HFF-Myc (cell line): Measurements from ENCODE around the gene BNC2.

ENCODE experiments used
- DNase-seq: peaks from one replicate; pipeline ENCODE4 v3.0.0-alpha.2; 2011; ENCODE audit warnings: low read depth; ENCODE audit errors: extremely low read depth
- H3K4me3 ChIP-seq: replicated peaks from 2 replicates; pipeline ENCODE4 v1.5.1; 2011; ENCODE audit warnings: low read depth, mild to moderate bottlenecking, control low read depth, low read length
- TF ChIP-seq, protein P1 (sequence below): IDR thresholded peaks from 2 replicates; pipeline ENCODE4 v1.5.1; 2012; ENCODE audit warnings: mild to moderate bottlenecking, low read depth, low read length, control low read depth; ENCODE audit errors: missing control alignments

The BNC2 gene

DNA sequence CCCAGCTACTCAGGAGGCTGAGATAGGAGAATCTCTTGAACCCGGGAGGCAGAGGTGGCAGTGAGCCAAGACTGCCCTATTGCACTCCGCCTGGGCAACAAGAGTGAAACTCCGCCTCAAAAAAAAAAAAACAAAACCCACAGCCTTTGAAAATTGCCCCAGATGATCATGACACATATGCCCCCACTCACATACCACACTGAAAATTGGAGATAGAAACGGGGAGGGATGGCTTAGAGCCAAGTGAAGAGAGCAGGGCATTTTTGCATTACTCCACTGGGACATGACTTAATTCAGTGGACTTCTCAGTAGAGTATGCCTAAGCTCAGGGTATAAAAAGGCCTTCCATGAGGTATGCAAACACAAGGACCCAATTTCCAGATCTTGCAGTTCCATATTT, 309.3 kb downstream of the BNC2 start:
- DNase-seq = no peak
- TF ChIP-seq, protein P1, sequence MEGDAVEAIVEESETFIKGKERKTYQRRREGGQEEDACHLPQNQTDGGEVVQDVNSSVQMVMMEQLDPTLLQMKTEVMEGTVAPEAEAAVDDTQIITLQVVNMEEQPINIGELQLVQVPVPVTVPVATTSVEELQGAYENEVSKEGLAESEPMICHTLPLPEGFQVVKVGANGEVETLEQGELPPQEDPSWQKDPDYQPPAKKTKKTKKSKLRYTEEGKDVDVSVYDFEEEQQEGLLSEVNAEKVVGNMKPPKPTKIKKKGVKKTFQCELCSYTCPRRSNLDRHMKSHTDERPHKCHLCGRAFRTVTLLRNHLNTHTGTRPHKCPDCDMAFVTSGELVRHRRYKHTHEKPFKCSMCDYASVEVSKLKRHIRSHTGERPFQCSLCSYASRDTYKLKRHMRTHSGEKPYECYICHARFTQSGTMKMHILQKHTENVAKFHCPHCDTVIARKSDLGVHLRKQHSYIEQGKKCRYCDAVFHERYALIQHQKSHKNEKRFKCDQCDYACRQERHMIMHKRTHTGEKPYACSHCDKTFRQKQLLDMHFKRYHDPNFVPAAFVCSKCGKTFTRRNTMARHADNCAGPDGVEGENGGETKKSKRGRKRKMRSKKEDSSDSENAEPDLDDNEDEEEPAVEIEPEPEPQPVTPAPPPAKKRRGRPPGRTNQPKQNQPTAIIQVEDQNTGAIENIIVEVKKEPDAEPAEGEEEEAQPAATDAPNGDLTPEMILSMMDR = no peak
- no peak overlapping the region for H3K4me3 ChIP-seq

DNA sequence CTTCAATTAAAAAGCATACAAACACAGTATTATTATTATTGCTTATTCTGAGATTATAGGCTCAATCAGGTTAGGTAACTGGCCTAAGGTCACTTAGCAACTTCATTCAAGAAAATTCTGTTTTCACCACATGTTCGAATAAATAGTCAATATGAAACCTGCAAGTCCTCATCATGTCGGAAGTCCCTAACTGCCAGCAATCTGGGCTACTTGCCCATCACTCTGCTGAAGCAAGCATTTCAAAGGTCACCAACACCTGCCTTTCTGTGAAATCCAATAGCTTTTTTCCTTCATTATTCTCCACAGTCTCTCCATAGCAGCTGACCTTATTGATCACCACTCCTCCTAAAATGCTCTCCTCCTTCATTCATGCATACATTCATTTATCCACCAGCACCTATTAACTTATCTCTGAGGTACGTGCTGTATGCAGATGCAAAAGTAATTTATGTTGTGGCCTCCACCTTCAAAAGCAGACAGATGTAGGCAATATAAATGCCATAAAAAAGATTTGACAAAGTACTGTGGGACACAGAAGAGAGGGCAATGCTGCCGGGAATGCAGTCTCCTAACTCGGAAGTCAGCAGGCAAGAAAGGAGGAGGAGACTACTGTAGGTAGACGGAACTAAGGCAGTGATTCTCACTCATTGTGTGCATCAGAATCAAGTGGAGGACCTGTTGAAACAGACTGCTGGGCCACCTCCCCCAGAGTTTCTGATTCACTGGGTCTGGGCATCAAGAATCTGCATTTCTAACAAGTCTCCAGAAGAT, 310.9 kb downstream of the BNC2 start:
- TF ChIP-seq, protein P1 = no peak
- DNase-seq = no peak
- no peak overlapping the region for H3K4me3 ChIP-seq

DNA sequence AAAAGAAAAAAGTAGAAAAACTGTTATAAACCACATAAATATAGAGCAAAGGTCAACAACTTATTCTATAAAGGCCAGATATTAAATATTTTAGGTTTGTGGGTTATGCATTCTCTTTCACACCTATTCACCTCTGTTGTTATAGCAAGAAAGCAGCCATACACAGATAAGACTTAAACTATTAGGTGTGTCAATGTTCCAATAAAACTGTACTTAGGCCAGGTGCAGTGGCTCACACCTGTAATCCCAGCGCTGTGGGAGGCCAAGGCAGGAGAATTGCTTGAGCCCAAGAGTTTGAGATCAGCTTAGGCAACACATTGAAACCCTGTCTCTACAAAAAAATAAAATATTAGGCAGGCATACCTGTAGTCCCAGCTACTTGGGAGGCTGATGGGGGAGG, 314.7 kb downstream of the BNC2 start:
- TF ChIP-seq, protein P1 = no peak
- no peak for DNase-seq
- no peak overlapping the region for H3K4me3 ChIP-seq

DNA sequence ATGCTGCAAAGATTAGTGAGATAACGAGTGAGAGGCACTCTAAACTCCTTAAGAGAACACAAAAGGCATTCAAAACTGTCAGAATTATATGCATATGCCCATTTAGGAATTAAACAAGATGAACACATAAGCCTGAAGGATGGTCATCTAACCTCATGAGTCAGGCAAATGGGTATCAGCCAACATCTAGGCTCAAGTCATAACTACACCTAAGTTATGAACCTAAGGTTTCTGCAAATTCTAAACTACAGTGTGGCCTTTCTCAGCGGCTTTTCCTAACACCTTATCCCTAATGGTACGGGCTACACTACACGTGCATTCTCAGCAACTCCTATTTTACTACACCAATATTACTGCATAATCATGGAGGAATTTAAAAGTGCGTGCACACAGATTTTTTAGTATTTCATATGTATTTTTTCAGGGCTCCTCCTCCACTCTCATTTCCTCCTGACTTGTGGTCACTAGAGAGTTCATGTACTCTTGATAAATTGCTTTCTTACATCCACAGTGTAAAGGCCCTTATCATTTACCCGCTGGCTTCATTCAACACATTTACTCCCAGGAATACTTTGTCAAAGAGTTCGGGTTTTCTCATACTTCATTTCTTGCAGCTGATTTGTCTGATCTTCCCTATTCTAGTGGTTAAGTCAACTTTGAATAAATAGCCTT, 316.5 kb downstream of the BNC2 start:
- H3K4me3 ChIP-seq = no peak overlapping the region
- no peak for DNase-seq
- TF ChIP-seq, protein P1 = no peak

DNA sequence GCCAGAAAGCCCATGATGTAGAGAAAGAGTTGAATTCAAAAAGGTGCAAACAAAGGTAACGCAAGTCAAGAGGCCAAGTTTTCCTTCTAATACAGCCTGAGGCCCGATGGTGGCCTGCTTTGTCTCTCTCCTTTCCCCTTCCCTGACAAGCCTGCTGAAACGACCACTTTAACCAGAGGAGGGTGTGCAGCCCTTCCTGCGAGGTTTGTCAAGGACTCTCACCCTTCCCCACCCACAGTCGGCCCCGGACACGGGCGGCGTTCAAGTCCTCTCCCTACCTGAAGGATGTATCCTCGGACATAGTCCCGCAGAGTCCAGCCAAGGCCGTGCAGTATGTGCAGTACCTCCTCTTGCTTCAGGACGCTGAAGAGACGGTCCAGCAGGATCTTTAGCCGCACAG, 318.2 kb downstream of the BNC2 start:
- no peak for DNase-seq
- TF ChIP-seq, protein P1 = no peak
- H3K4me3 ChIP-seq = no peak overlapping the region

DNA sequence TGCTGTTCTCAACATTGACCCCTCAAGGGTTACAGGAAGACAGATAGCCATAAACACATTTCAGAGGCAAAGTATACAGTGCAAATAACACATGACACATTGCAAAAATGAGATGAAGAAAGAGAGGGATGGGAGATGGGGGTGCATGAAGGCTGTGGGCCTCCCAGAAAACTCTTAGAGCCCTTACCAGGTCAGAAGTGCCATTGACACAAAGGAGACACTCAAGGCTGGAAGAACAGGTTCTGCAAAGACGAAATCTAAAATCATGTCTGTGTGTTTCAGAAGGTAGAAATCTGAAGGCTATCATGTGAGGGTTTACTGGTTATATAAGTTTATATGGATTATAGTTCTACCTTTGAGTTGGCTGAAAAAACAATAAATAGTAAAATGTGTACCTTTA, 318.8 kb downstream of the BNC2 start:
- no peak overlapping the region for H3K4me3 ChIP-seq
- TF ChIP-seq, protein P1 = no peak
- no peak for DNase-seq

DNA sequence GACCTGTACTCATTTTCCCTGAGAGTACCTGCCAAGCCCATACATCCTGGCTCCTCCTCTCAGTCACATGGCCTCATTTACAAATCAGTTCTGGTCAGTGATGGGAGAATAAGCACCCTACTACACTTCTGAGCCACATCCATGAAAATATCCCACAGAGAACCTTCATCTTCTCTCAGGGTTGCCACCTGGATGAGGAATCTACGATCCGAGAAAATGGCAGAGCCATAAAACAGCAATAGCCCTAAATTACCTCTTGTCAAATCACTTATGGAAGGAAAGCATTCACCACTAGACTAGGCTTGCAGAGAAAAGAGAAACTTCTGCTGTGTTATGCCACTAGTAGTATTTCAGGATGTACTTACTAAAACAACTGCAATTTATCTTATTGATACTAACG, 324.8 kb downstream of the BNC2 start:
- no peak for DNase-seq
- TF ChIP-seq, protein P1 = no peak
- H3K4me3 ChIP-seq = no peak overlapping the region
